SU-DHL-6 (cell line): ENCODE results near the gene DISP3.

Source experiments
- H2AFZ ChIP-seq: fragments of 200-600 bp; sonication (generic); 2 replicates; pipeline ENCODE4 v1.6.1; 2014; ENCODE audit warnings: low read depth, mild to moderate bottlenecking, moderate library complexity, mixed read lengths, antibody characterized with exemption, low read length; ENCODE audit not compliant: severe bottlenecking
- H3F3A ChIP-seq: fragments of 200-600 bp; shearing (Covaris generic); 2 replicates; pipeline ENCODE4 v1.6.0; 2016; ENCODE audit warnings: antibody characterized with exemption, mild to moderate bottlenecking; ENCODE audit not compliant: insufficient read depth
- H3K27ac ChIP-seq: fragments of 200-600 bp; sonication (generic); 2 replicates; pipeline ENCODE4 v1.5.1; 2016; ENCODE audit warnings: low read depth, mild to moderate bottlenecking, low read length, moderate library complexity, mixed read lengths
- H3K27me3 ChIP-seq: fragments of 200-600 bp; sonication (generic), shearing (Covaris generic); 2 replicates; pipeline ENCODE4 v1.6.0; 2014; ENCODE audit warnings: mild to moderate bottlenecking, low read length
- H3K36me3 ChIP-seq: fragments of 200-600 bp; sonication (generic); 2 replicates; pipeline ENCODE4 v1.6.1; 2014; ENCODE audit warnings: mild to moderate bottlenecking, low read length, mixed read lengths
- H3K4me2 ChIP-seq: fragments of 300-600, 200-600 bp; shearing (Covaris generic), sonication (generic); 2 replicates; pipeline ENCODE4 v1.6.0; 2014; ENCODE audit warnings: low read length, low read depth, mild to moderate bottlenecking; ENCODE audit not compliant: poor library complexity, severe bottlenecking
- H3K4me3 ChIP-seq: fragments of 200-600 bp; sonication (generic); 2 replicates; pipeline ENCODE4 v1.5.1; 2014; ENCODE audit warnings: antibody characterized with exemption, low read length, mild to moderate bottlenecking, mixed read lengths; ENCODE audit not compliant: insufficient read depth, poor library complexity, severe bottlenecking
- H3K79me2 ChIP-seq: fragments of 200-600 bp; sonication (generic); 2 replicates; pipeline ENCODE4 v1.6.1; 2014; ENCODE audit warnings: mild to moderate bottlenecking, low read length, moderate library complexity; ENCODE audit not compliant: insufficient read depth
- H3K9ac ChIP-seq: fragments of 200-600 bp; sonication (generic); 2 replicates; pipeline ENCODE4 v1.7.0; 2014; ENCODE audit warnings: mild to moderate bottlenecking, low read length
- H3K9me2 ChIP-seq: fragments of 200-600 bp; sonication (generic); replicated peaks from 2 replicates; pipeline ENCODE4 v1.6.1; 2014; ENCODE audit warnings: low read length; ENCODE audit not compliant: insufficient read depth
- H3K9me3 ChIP-seq: fragments of 200-600 bp; sonication (generic); 2 replicates; pipeline ENCODE4 v1.6.1; 2014; ENCODE audit warnings: low read length, mixed read lengths; ENCODE audit not compliant: insufficient read depth
- H4K20me1 ChIP-seq: fragments of 200-600 bp; sonication (generic); 2 replicates; pipeline ENCODE4 v1.6.1; 2014; ENCODE audit warnings: low read depth, mild to moderate bottlenecking, antibody characterized with exemption, low read length, moderate library complexity, mixed read lengths
- EZH2phosphoT487 ChIP-seq: fragments of 200-600 bp; sonication (generic), shearing (Covaris generic); conservative IDR thresholded peaks from 2 replicates; pipeline ENCODE4 v1.6.1; 2018; ENCODE audit warnings: mild to moderate bottlenecking, antibody characterized with exemption, low read length, moderate library complexity, mixed read lengths
- TF ChIP-seq, protein P1 (sequence below): fragments of 200-600 bp; sonication (generic); IDR thresholded peaks from one replicate; pipeline ENCODE4 v1.5.1; 2017; ENCODE audit warnings: antibody characterized with exemption, mild to moderate bottlenecking, low read length, moderate library complexity; ENCODE audit not compliant: insufficient read depth, poor library complexity, severe bottlenecking

The DISP3 gene

DNA sequence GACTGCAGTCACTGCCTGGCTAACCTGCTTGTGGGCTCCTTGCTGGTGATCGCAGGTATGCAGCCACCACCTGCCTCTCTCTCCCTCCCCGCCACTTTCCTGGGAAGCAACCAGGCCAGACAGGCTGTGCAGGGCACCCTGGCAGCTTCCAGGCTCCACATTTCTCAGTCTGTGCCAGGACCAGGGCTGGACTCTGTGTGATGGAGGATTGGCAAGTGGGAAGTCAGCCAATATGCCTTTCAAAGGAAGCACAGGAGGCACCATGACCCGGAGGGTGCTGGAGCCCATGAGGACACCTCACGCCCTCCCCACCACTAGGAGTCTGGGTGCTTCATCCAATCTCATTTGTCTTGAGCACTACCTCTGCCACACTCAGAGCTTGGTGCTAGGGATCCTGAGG lies 15.8 kb upstream of the DISP3 start:
- Histone ChIP-seq H3K27ac (no peak overlapping the region), H3K36me3 (no peaks in the 10 kb centered on the region), H2AFZ (no peak overlapping the region), H3K27me3 (peaks cover 8% of the 10 kb centered on the region; the same call in 1 of the 2 replicates), H3K9ac (no peak overlapping the region), H4K20me1 (no peaks in the 10 kb centered on the region), H3K79me2 (no peaks in the 10 kb centered on the region), H3K4me3 (no peak overlapping the region), H3K9me3 (no peaks in the 10 kb centered on the region), H3F3A (no peaks in the 10 kb centered on the region), H3K4me2 (no peak overlapping the region), H3K9me2 (no peaks in the 10 kb centered on the region)
- TF ChIP-seq, protein P1, sequence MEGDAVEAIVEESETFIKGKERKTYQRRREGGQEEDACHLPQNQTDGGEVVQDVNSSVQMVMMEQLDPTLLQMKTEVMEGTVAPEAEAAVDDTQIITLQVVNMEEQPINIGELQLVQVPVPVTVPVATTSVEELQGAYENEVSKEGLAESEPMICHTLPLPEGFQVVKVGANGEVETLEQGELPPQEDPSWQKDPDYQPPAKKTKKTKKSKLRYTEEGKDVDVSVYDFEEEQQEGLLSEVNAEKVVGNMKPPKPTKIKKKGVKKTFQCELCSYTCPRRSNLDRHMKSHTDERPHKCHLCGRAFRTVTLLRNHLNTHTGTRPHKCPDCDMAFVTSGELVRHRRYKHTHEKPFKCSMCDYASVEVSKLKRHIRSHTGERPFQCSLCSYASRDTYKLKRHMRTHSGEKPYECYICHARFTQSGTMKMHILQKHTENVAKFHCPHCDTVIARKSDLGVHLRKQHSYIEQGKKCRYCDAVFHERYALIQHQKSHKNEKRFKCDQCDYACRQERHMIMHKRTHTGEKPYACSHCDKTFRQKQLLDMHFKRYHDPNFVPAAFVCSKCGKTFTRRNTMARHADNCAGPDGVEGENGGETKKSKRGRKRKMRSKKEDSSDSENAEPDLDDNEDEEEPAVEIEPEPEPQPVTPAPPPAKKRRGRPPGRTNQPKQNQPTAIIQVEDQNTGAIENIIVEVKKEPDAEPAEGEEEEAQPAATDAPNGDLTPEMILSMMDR: no peak
- TF ChIP-seq EZH2phosphoT487: no peak

DNA sequence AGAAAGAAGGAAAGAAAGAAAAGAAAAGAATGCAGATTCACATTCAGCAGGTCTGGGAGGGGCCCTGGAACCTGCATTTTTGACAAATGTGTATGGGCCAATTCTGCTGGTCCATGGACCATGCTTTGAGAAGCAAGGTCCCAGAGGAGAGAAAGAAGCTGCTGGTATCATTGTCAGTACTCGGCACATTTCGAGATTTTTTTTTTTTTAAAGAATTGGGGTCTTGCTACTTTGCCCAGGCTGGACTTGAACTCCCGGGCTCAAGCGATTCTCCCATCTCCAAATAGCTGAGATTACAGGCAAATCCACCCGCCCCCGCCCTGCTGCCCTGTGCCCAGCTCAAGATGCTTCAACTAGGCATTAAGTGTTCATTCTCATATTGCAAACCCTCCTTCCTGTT lies 13.6 kb upstream of the DISP3 start:
- no peaks in the 10 kb centered on the region for H3K9me3 ChIP-seq
- peaks cover 8% of the 10 kb centered on the region; the same call in 1 of the 2 replicates for H3K27me3 ChIP-seq
- H3K79me2 ChIP-seq: no peaks in the 10 kb centered on the region
- TF ChIP-seq, protein P1: no peak
- no peak for TF ChIP-seq EZH2phosphoT487
- H3K36me3 ChIP-seq: no peaks in the 10 kb centered on the region
- H3K27ac ChIP-seq: no peak overlapping the region
- H3K9me2 ChIP-seq: no peaks in the 10 kb centered on the region
- no peak overlapping the region for H3K9ac ChIP-seq
- H3K4me3 ChIP-seq: no peak overlapping the region
- H2AFZ ChIP-seq: no peak overlapping the region
- H3F3A ChIP-seq: no peaks in the 10 kb centered on the region
- H4K20me1 ChIP-seq: no peaks in the 10 kb centered on the region
- H3K4me2 ChIP-seq: no peak overlapping the region

DNA sequence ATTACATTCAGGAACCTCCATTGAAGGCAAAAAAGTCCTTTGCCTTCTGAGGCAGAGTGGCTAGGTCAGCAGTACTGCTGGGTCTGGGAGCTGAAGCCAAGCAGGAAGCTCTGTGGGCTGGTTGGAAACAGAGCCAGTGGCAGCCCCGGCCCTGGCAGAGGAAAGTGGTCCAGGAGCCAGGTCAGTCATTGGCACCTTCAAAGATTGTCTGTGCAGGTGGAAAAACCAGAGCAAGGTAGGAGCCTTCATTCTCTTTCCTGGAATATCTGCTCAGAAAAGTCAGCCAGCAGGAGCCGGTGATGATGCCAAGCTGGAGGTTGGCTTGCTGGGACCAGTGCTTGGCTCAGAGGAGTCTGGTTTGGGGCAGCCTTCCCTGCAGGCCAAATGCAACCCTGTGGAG lies 12.5 kb upstream of the DISP3 start:
- H3K9me3 ChIP-seq: no peaks in the 10 kb centered on the region
- H3K9me2 ChIP-seq: no peaks in the 10 kb centered on the region
- H4K20me1 ChIP-seq: no peaks in the 10 kb centered on the region
- H3K27ac ChIP-seq: no peak overlapping the region
- TF ChIP-seq EZH2phosphoT487: no peak
- TF ChIP-seq, protein P1: no peak
- H3K4me2 ChIP-seq: no peak overlapping the region
- H3F3A ChIP-seq: no peaks in the 10 kb centered on the region
- H3K27me3 ChIP-seq: peaks cover 7% of the 10 kb centered on the region; the same call in 1 of the 2 replicates
- no peak overlapping the region for H3K9ac ChIP-seq
- no peaks in the 10 kb centered on the region for H3K36me3 ChIP-seq
- no peak overlapping the region for H3K4me3 ChIP-seq
- H3K79me2 ChIP-seq: no peaks in the 10 kb centered on the region
- no peak overlapping the region for H2AFZ ChIP-seq
